Measurements from ENCODE around the gene GMPPA. TPM values are rescaled to one million over a fixed set of nuclear protein-coding genes. Genes with fewer than 3 reads are reported as not detected.

Gene GMPPA
- total RNA-seq, 1 donor from 2014 or later: 25.3 TPM

DNA sequence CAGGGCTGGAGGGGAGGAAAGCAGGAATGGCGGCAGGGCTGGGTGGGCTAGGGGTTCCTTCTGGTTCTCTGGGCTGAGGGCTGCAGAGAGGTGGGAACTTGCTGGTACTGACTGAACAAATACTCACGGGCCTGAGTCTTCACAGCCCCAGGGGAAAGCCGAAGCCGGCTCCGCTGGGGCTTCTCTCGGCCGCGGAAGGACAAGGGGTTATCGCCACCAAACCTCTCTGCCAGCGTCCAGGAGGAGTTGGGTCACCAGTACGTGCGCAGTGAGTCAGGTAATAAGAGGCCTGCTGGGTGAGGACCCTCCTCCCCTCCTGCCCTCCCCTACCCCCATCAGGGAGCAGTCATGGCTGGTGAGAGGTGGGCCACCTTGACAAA, 13.5 kb upstream of the GMPPA start:
- Histone ChIP-seq H3K36me3 (no peaks in the 10 kb centered on the region), H3K27ac (no peak overlapping the region), H3K4me1 (peaks cover 9% of the 10 kb centered on the region), H3K9me3 (no peaks in the 10 kb centered on the region), H3K4me3 (no peak overlapping the region), H3K27me3 (peaks cover 61% of the 10 kb centered on the region)
- no peak for ATAC-seq
- intact Hi-C loops (cut with DNase I): no loop called here
- TF ChIP-seq, protein P1, sequence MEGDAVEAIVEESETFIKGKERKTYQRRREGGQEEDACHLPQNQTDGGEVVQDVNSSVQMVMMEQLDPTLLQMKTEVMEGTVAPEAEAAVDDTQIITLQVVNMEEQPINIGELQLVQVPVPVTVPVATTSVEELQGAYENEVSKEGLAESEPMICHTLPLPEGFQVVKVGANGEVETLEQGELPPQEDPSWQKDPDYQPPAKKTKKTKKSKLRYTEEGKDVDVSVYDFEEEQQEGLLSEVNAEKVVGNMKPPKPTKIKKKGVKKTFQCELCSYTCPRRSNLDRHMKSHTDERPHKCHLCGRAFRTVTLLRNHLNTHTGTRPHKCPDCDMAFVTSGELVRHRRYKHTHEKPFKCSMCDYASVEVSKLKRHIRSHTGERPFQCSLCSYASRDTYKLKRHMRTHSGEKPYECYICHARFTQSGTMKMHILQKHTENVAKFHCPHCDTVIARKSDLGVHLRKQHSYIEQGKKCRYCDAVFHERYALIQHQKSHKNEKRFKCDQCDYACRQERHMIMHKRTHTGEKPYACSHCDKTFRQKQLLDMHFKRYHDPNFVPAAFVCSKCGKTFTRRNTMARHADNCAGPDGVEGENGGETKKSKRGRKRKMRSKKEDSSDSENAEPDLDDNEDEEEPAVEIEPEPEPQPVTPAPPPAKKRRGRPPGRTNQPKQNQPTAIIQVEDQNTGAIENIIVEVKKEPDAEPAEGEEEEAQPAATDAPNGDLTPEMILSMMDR (IDR thresholded peaks at IDR 0.05): no peak
- DNase-seq: no peak

- Histone ChIP-seq H3K4me3 (no peak overlapping the region), H3K27ac (no peak overlapping the region), H3K36me3 (no peaks in the 10 kb centered on the region), H3K27me3 (peaks cover 63% of the 10 kb centered on the region), H3K4me1 (peaks cover 9% of the 10 kb centered on the region), H3K9me3 (no peaks in the 10 kb centered on the region)
- intact Hi-C loops (cut with DNase I): no loop called here
- no peak for DNase-seq
- no peak for ATAC-seq
- TF ChIP-seq, protein P1 (IDR thresholded peaks at IDR 0.05): no peak
Observed at GRCh38 chr2:219486380-219486959, 12.2 kb upstream of the GMPPA start.

DNA sequence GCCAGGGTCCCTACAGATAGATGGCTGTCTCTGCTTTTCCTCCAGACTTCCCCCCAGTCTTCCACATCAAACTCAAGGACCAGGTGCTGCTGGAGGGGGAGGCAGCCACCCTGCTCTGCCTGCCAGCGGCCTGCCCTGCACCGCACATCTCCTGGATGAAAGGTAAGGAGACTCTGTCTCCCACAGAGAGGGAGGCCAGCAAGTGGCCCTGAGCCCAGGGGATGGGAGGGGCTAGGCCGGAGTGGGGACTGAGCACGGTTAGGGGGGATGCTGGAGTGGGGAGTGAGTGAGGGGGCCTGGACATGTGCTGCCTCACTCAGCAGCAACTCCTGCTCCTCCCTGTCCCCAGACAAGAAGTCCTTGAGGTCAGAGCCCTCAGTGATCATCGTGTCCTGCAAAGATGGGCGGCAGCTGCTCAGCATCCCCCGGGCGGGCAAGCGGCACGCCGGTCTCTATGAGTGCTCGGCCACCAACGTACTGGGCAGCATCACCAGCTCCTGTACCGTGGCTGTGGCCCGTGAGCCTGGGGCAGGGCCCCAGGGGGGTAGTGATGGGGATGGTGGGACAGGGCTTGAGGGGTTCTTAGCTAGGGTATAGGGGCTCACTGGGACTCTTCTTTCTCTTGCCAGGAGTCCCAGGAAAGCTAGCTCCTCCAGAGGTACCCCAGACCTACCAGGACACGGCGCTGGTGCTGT, 10.4 kb upstream of the GMPPA start:
- Histone ChIP-seq H3K27me3 (peaks cover 68% of the 10 kb centered on the region), H3K27ac (no peak overlapping the region), H3K9me3 (no peaks in the 10 kb centered on the region), H3K36me3 (no peaks in the 10 kb centered on the region), H3K4me1 (peaks cover 9% of the 10 kb centered on the region), H3K4me3 (no peak overlapping the region)
- ATAC-seq: no peak
- no peak for DNase-seq
- TF ChIP-seq, protein P1 (IDR thresholded peaks at IDR 0.05): no peak
- intact Hi-C loops (cut with DNase I): no loop called here

DNA sequence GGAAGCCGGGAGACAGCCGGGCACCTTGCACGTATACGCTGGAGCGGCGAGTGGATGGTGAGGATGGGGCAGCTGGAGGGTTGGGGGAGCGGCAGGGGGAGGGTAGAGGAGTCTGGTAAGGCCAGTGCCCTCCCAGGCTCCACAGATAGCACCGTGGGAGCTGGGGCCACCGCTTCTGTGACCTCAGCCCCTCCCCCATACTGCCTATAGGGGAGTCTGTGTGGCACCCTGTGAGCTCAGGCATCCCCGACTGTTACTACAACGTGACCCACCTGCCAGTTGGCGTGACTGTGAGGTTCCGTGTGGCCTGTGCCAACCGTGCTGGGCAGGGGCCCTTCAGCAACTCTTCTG, 9.9 kb upstream of the GMPPA start:
- Histone ChIP-seq H3K4me1 (peaks cover 9% of the 10 kb centered on the region), H3K4me3 (no peak overlapping the region), H3K27ac (no peak overlapping the region), H3K9me3 (no peaks in the 10 kb centered on the region), H3K27me3 (peaks cover 68% of the 10 kb centered on the region), H3K36me3 (no peaks in the 10 kb centered on the region)
- intact Hi-C loops (cut with DNase I): no loop called here
- DNase-seq (no peak), ATAC-seq (no peak)
- TF ChIP-seq, protein P1 (IDR thresholded peaks at IDR 0.05): no peak

DNA sequence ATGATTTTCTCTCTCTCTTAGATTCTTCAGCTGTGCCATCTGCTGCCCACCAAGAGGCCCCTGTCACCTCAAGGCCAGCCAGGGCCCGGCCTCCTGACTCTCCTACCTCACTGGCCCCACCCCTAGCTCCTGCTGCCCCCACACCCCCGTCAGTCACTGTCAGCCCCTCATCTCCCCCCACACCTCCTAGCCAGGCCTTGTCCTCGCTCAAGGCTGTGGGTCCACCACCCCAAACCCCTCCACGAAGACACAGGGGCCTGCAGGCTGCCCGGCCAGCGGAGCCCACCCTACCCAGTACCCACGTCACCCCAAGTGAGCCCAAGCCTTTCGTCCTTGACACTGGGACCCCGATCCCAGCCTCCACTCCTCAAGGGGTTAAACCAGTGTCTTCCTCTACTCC, 9.4 kb upstream of the GMPPA start:
- H3K36me3 ChIP-seq: no peaks in the 10 kb centered on the region
- no peak for DNase-seq
- intact Hi-C loops (cut with DNase I): no loop called here
- peaks cover 7% of the 10 kb centered on the region for H3K4me1 ChIP-seq
- TF ChIP-seq, protein P1 (IDR thresholded peaks at IDR 0.05): no peak
- ATAC-seq: no peak
- peaks cover 68% of the 10 kb centered on the region for H3K27me3 ChIP-seq
- H3K27ac ChIP-seq: no peak overlapping the region
- H3K4me3 ChIP-seq: no peak overlapping the region
- no peaks in the 10 kb centered on the region for H3K9me3 ChIP-seq

All from upper lobe of right lung (tissue), 1 donor.